ENCODE measurements around the gene ATG9B. TPM values are rescaled to one million over a fixed set of nuclear protein-coding genes. Genes with fewer than 3 reads are reported as not detected.

ATG9B gene
- total and polyA plus RNA-seq, 9 of the 15 experiments (the other 6 are each of a cell fraction or from before 2014, with no cell fraction given), result 0.29 to 8.0 (median 2.1) TPM

DNA sequence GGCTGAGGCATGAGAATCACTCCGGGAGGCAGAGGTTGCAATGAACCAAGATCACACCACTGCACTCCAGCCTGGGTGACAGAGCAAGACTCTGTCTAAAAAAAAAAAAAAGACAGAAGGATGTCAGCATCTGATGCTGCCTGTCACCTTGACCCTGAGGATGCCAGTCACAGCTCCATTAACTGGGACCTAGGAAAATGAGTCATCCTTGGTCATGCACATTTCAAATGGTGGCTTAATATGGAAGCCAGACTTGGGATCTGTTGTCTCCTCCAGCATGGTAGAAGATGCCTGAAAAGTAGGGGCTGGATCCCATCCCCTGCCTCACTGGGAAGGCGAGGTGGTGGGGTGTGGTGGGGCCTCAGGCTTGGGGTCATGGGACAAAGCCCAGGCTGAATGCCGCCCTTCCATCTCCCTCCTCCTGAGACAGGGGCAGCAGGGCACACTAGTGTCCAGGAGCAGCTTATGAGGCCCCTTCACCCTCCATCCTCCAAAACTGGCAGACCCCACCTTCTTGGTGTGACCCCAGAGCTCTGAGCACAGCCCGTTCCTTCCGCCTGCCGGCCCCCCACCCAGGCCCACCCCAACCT, 32.1 kb downstream of the ATG9B start (continued):
- TF ChIP-seq, protein P1, sequence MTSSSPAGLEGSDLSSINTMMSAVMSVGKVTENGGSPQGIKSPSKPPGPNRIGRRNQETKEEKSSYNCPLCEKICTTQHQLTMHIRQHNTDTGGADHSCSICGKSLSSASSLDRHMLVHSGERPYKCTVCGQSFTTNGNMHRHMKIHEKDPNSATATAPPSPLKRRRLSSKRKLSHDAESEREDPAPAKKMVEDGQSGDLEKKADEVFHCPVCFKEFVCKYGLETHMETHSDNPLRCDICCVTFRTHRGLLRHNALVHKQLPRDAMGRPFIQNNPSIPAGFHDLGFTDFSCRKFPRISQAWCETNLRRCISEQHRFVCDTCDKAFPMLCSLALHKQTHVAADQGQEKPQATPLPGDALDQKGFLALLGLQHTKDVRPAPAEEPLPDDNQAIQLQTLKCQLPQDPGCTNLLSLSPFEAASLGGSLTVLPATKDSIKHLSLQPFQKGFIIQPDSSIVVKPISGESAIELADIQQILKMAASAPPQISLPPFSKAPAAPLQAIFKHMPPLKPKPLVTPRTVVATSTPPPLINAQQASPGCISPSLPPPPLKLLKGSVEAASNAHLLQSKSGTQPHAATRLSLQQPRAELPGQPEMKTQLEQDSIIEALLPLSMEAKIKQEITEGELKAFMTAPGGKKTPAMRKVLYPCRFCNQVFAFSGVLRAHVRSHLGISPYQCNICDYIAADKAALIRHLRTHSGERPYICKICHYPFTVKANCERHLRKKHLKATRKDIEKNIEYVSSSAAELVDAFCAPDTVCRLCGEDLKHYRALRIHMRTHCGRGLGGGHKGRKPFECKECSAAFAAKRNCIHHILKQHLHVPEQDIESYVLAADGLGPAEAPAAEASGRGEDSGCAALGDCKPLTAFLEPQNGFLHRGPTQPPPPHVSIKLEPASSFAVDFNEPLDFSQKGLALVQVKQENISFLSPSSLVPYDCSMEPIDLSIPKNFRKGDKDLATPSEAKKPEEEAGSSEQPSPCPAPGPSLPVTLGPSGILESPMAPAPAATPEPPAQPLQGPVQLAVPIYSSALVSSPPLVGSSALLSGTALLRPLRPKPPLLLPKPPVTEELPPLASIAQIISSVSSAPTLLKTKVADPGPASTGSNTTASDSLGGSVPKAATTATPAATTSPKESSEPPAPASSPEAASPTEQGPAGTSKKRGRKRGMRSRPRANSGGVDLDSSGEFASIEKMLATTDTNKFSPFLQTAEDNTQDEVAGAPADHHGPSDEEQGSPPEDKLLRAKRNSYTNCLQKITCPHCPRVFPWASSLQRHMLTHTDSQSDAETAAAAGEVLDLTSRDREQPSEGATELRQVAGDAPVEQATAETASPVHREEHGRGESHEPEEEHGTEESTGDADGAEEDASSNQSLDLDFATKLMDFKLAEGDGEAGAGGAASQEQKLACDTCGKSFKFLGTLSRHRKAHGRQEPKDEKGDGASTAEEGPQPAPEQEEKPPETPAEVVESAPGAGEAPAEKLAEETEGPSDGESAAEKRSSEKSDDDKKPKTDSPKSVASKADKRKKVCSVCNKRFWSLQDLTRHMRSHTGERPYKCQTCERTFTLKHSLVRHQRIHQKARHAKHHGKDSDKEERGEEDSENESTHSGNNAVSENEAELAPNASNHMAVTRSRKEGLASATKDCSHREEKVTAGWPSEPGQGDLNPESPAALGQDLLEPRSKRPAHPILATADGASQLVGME (CRISPR knock-in tag; IDR thresholded peaks at IDR 0.05), result no peak
- TF ChIP-seq JUND (IDR thresholded peaks at IDR 0.05; ENCODE audit: borderline replicate concordance, low read depth, low read length) (peak; percentile 65; the same call in 1 of the 2 replicates), JUND (tag; IDR thresholded peaks at IDR 0.05; ENCODE audit: borderline replicate concordance, low read depth, low read length) (no peak), MYNN (IDR thresholded peaks at IDR 0.05) (no peak), MYNN (CRISPR knock-in tag; IDR thresholded peaks at IDR 0.05) (no peak), PCBP1 (IDR thresholded peaks at IDR 0.05; ENCODE audit: low read depth, low read length, poor library complexity, severe bottlenecking) (no peak), PKNOX1 (IDR thresholded peaks at IDR 0.05) (0 out of 2 replicates have a peak, but pooled peaks have one; percentile 47), RCOR1 (IDR thresholded peaks at IDR 0.05; ENCODE audit: borderline replicate concordance in 1 of 2, low read depth in 2 of 2, low read length in 2 of 2) (0 out of 4 replicates have a peak, but pooled peaks of 1 of the 2 experiments have one; percentile 19), EZH2 (IDR thresholded peaks at IDR 0.05; ENCODE audit: borderline replicate concordance, low read depth, low read length) (no peak), FOSL1 (tag; conservative IDR thresholded peaks at IDR 0.05) (peak; percentile 29; the same call in 1 of the 2 replicates), CHCHD3 (CRISPR knock-in tag; IDR thresholded peaks at IDR 0.05) (no peak)
